Colonic mucosa (tissue), 4 donors: Measurements from ENCODE around the gene DGLUCY. TPM values are rescaled to one million over a fixed set of nuclear protein-coding genes. Genes with fewer than 3 reads are reported as not detected.

Source experiments
- DNase-seq: peaks from one replicate; pipeline ENCODE4 v3.0.0-alpha.2; 2020
- H3K27ac ChIP-seq: fragments of 200-600 bp; one replicate; pipeline ENCODE4 v1.8.0; 2021
- H3K27me3 ChIP-seq: fragments of 200-600 bp; one replicate; pipeline ENCODE4 v1.8.0; 2021
- H3K36me3 ChIP-seq: fragments of 200-600 bp; one replicate; pipeline ENCODE4 v1.8.0; 2021
- H3K4me1 ChIP-seq: fragments of 200-600 bp; one replicate; pipeline ENCODE4 v1.8.0; 2021; ENCODE audit warnings: mild to moderate bottlenecking
- H3K4me3 ChIP-seq: fragments of 200-600 bp; one replicate; pipeline ENCODE4 v1.8.0; 2021
- H3K9ac ChIP-seq, 2 donors: one replicate each; pipeline ENCODE4 v1.7.0; 2013; ENCODE audit warnings: control low read depth in 2 of 2, low read depth in 2 of 2, low read length in 2 of 2
- H3K9me3 ChIP-seq: fragments of 200-600 bp; one replicate; pipeline ENCODE4 v1.8.0; 2021
- CTCF ChIP-seq: fragments of 200-600 bp; IDR thresholded peaks from one replicate; pipeline ENCODE4 v1.8.0; 2022; ENCODE audit warnings: antibody characterized with exemption, mild to moderate bottlenecking
- intact Hi-C: fragments of 100-400 bp; cut with DNase I; formaldehyde crosslinking; loops from one replicate; pipeline ENCODE4 v1.14.1; 2022
- total RNA-seq, 2 donors: library from RNA; stranded (reverse); fragmentation: NEBNext Ultra II Directional in 1 of 2; extraction: Animal tissue kit (Norgen Biotek cat#: 25700) in 1 of 2; gene quantifications; one replicate each; pipeline ENCODE4 v1.2.1, GENCODE V29; 2021
- donor health status: healthy.
- donor health status: DM: no; HTN: no; CAD: no.
- donor health status: DM: no; HTN: no; CAD: no.

Gene DGLUCY
- total RNA-seq, 2 donors from 2014 or later = 67.3 to 105 TPM

- peaks cover 29% of the 10 kb centered on the region for H3K36me3 ChIP-seq
- no peaks in the 10 kb centered on the region for H3K4me1 ChIP-seq
- no peak overlapping the region for H3K27ac ChIP-seq
- DNase-seq = no peak
- no peak overlapping the region for H3K4me3 ChIP-seq
- no peak for TF ChIP-seq CTCF
- no peaks in the 10 kb centered on the region for H3K27me3 ChIP-seq
- intact Hi-C loops = no loop called here
- H3K9ac ChIP-seq = no peak overlapping the region
- H3K9me3 ChIP-seq = no peaks in the 10 kb centered on the region
Measured at GRCh38 chr14:91184559-91184958, 70.7 kb downstream of the DGLUCY start.

DNA sequence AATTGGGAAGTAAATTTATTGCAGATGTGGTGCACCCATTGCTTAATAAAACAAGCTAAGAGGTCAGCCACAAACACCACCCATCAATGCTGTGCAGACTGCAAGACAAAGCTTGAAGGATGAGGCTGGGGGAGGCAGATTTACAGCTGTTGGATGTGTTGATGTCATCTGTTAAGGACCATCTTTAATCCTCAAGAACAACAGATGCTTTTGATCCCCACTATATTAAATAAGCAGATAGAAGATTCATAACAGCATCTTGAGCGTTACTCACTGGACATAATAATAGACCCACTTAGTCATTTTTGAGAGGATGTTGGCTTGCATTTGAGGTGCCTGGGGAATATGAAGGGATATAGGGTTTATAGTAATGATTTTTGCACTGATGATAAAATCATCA is 71.8 kb downstream of the DGLUCY start:
- peaks cover 29% of the 10 kb centered on the region for H3K36me3 ChIP-seq
- TF ChIP-seq CTCF = no peak
- no peak overlapping the region for H3K27ac ChIP-seq
- no peak overlapping the region for H3K9ac ChIP-seq
- DNase-seq = no peak
- intact Hi-C loops = no loop called here
- H3K27me3 ChIP-seq = no peaks in the 10 kb centered on the region
- H3K4me3 ChIP-seq = no peak overlapping the region
- H3K4me1 ChIP-seq = no peaks in the 10 kb centered on the region
- H3K9me3 ChIP-seq = no peaks in the 10 kb centered on the region

- H3K9me3 ChIP-seq = no peaks in the 10 kb centered on the region
- no peak for DNase-seq
- H3K36me3 ChIP-seq = peaks cover 22% of the 10 kb centered on the region
- no peaks in the 10 kb centered on the region for H3K4me1 ChIP-seq
- H3K9ac ChIP-seq = no peak overlapping the region
- intact Hi-C loops = no loop called here
- no peaks in the 10 kb centered on the region for H3K27me3 ChIP-seq
- H3K27ac ChIP-seq = no peak overlapping the region
- no peak overlapping the region for H3K4me3 ChIP-seq
- TF ChIP-seq CTCF = no peak
Measured at GRCh38 chr14:91186515-91187066, 72.7 kb downstream of the DGLUCY start.

GRCh38 chr14:91187271-91187670 is 73.4 kb downstream of the DGLUCY start:
- DNase-seq = no peak
- no peaks in the 10 kb centered on the region for H3K27me3 ChIP-seq
- no peak overlapping the region for H3K9ac ChIP-seq
- no peak overlapping the region for H3K27ac ChIP-seq
- H3K9me3 ChIP-seq = no peaks in the 10 kb centered on the region
- H3K4me1 ChIP-seq = no peaks in the 10 kb centered on the region
- peaks cover 20% of the 10 kb centered on the region for H3K36me3 ChIP-seq
- intact Hi-C loops = no loop called here
- TF ChIP-seq CTCF = no peak
- H3K4me3 ChIP-seq = no peak overlapping the region

DNA sequence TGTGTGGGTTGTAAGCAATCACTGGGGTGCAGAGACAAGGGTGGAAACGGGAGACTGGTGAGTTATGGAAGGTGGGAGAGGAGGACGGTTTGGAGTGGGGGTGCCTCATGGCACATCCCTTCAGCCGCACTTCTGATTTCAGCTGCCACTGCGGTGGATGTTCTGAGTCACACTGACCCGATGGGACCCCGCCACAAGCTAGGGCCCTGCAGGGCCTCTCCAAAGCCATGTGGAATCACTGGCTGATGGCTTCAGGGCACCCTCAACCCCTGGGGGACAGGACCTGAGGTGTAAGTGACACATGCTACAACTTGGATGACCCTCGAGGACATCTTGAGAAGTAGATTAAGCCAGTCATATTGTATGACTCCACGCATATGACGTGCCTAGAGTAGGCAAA is 77.0 kb downstream of the DGLUCY start:
- no peak overlapping the region for H3K9ac ChIP-seq
- no peak for TF ChIP-seq CTCF
- no peak overlapping the region for H3K27ac ChIP-seq
- no peaks in the 10 kb centered on the region for H3K36me3 ChIP-seq
- DNase-seq = no peak
- H3K4me3 ChIP-seq = no peak overlapping the region
- H3K9me3 ChIP-seq = no peaks in the 10 kb centered on the region
- H3K4me1 ChIP-seq = no peaks in the 10 kb centered on the region
- intact Hi-C loops = no loop called here
- no peaks in the 10 kb centered on the region for H3K27me3 ChIP-seq
